ENCODE measurements around the gene NRBF2.
"Not testable (repeated sequence)": the region's sequence is repeated elsewhere in the genome, so short reads cannot be mapped to it uniquely, and the experiment has no call there.

Gene NRBF2

GRCh38 chr10:63133821-63134557 lies 861 bp downstream of the NRBF2 start:
- peak overlapping the region; percentile 84 for H3K4me3 ChIP-seq (ENCODE audit: low read length)
- no peak for TF ChIP-seq ZNF274 (IDR thresholded peaks at IDR 0.05; ENCODE audit: low read depth, low read length)

- TF ChIP-seq ZNF274 (IDR thresholded peaks at IDR 0.05; ENCODE audit: low read depth, low read length) = no peak
- H3K4me3 ChIP-seq (ENCODE audit: low read length) = no peak overlapping the region
These were observed 4.2 kb downstream of the NRBF2 start for GRCh38 chr10:63137306-63137705.

- TF ChIP-seq ZNF274 (IDR thresholded peaks at IDR 0.05; ENCODE audit: low read depth, low read length) = no peak
- no peak overlapping the region for H3K4me3 ChIP-seq (ENCODE audit: low read length)
These were observed 6.9 kb downstream of the NRBF2 start for GRCh38 chr10:63140077-63140476.

GRCh38 chr10:63142136-63142535 lies 9.0 kb downstream of the NRBF2 start:
- H3K4me3 ChIP-seq (ENCODE audit: low read length) = no peak overlapping the region
- no peak for TF ChIP-seq ZNF274 (IDR thresholded peaks at IDR 0.05; ENCODE audit: low read depth, low read length)

GRCh38 chr10:63143987-63144386 lies 10.9 kb downstream of the NRBF2 start:
- no peak overlapping the region for H3K4me3 ChIP-seq (ENCODE audit: low read length)
- TF ChIP-seq ZNF274 (IDR thresholded peaks at IDR 0.05; ENCODE audit: low read depth, low read length) = no peak

- TF ChIP-seq ZNF274 (IDR thresholded peaks at IDR 0.05; ENCODE audit: low read depth, low read length) = no peak
- no peak overlapping the region for H3K4me3 ChIP-seq (ENCODE audit: low read length)
These were observed 12.7 kb downstream of the NRBF2 start for GRCh38 chr10:63145782-63146181.

- TF ChIP-seq ZNF274 (IDR thresholded peaks at IDR 0.05; ENCODE audit: low read depth, low read length) = no peak
- no peak overlapping the region for H3K4me3 ChIP-seq (ENCODE audit: low read length)
These were observed 13.4 kb downstream of the NRBF2 start for GRCh38 chr10:63146503-63146902.

GRCh38 chr10:63150745-63151144 lies 17.6 kb downstream of the NRBF2 start:
- no peak for TF ChIP-seq ZNF274 (IDR thresholded peaks at IDR 0.05; ENCODE audit: low read depth, low read length)
- no peak overlapping the region for H3K4me3 ChIP-seq (ENCODE audit: low read length)

- not testable (repeated sequence) for H3K4me3 ChIP-seq (ENCODE audit: low read length)
These were observed 20.9 kb downstream of the NRBF2 start for GRCh38 chr10:63153868-63154545.

- TF ChIP-seq ZNF274 (IDR thresholded peaks at IDR 0.05; ENCODE audit: low read depth, low read length) = no peak
These were observed 21.6 kb downstream of the NRBF2 start for GRCh38 chr10:63154546-63155387.

GRCh38 chr10:63155388-63156020 lies 22.4 kb downstream of the NRBF2 start:
- H3K4me3 ChIP-seq (ENCODE audit: low read length) = no peak overlapping the region
- no peak for TF ChIP-seq ZNF274 (IDR thresholded peaks at IDR 0.05; ENCODE audit: low read depth, low read length)

More at GRCh38 chr10:63154546-63155387, 21.6 kb downstream of the NRBF2 start:
- no peak overlapping the region for H3K4me3 ChIP-seq (ENCODE audit: low read length)

- no peak for TF ChIP-seq ZNF274 (IDR thresholded peaks at IDR 0.05; ENCODE audit: low read depth, low read length)
- no peak overlapping the region for H3K4me3 ChIP-seq (ENCODE audit: low read length)
These were observed 23.1 kb downstream of the NRBF2 start for GRCh38 chr10:63156236-63156635.

GRCh38 chr10:63157845-63158624 lies 24.9 kb downstream of the NRBF2 start:
- TF ChIP-seq ZNF274 (IDR thresholded peaks at IDR 0.05; ENCODE audit: low read depth, low read length) = no peak
- no peak overlapping the region for H3K4me3 ChIP-seq (ENCODE audit: low read length)

Measured in GM08714 (cell line).